Neural crest cell (in vitro differentiated cells): ENCODE measurements around the gene CRTC1. TPM values are rescaled to one million over a fixed set of nuclear protein-coding genes. Genes with fewer than 3 reads are reported as not detected.

Source experiments
- DNase-seq: peaks from one replicate; pipeline ENCODE4 v3.0.0; 2021; ENCODE audit warnings: low read depth, mixed read lengths, low spot score
- H3K27ac Mint-ChIP-seq: one replicate; pipeline ENCODE4 v1.8.0; 2021; ENCODE audit warnings: mild to moderate bottlenecking, mixed read lengths; ENCODE audit not compliant: unreplicated experiment
- H3K27me3 Mint-ChIP-seq: 2 replicates; pipeline ENCODE4 v1.8.0; 2021; ENCODE audit warnings: low read depth, mild to moderate bottlenecking, mixed read lengths
- H3K36me3 Mint-ChIP-seq: 2 replicates; pipeline ENCODE4 v1.8.0; 2021; ENCODE audit warnings: low read depth, mild to moderate bottlenecking, mixed read lengths
- H3K4me1 Mint-ChIP-seq: 2 replicates; pipeline ENCODE4 v1.8.0; 2021; ENCODE audit warnings: mixed read lengths
- H3K4me3 Mint-ChIP-seq: one replicate; pipeline ENCODE4 v1.8.0; 2021; ENCODE audit warnings: mild to moderate bottlenecking, mixed read lengths
- H3K9me3 Mint-ChIP-seq: 2 replicates; pipeline ENCODE4 v1.8.0; 2021; ENCODE audit warnings: mixed read lengths
- total RNA-seq: library from RNA; stranded (reverse); gene quantifications from 2 replicates; pipeline ENCODE4 v1.2.1, GENCODE V29; 2021
- TF ChIP-seq, protein P1 (sequence below): fragments of 200-600 bp; sonication (generic); conservative IDR thresholded peaks from 2 replicates; pipeline ENCODE4 v1.5.0; 2021; ENCODE audit warnings: antibody characterized with exemption, mild to moderate bottlenecking

Gene CRTC1
- total RNA-seq, 1 donor from 2014 or later, result 24.1 TPM

DNA sequence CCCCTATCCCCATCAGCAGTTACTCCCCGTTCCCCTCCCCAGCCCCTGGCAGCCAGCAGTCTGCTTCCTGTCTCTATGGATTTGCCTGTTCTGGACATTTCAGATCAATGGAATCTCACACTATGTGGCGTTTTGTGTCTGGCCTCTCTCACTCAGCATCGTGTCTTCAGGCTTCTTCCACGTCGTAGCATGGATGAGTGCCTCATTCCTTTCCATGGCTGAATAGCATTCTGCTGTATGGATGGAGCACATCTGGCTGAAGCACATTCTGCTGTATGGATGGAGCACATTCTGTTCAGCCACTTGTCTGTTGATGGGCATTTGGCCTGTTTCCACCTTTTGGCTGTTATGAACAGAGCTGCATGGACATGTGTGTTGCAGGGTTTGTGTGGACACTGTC, 29.5 kb downstream of the CRTC1 start:
- H3K27ac Mint-ChIP-seq, result peak overlapping the region; percentile 96
- no peaks in the 10 kb centered on the region for H3K27me3 Mint-ChIP-seq
- H3K4me1 Mint-ChIP-seq, result peaks cover 16% of the 10 kb centered on the region
- no peaks in the 10 kb centered on the region for H3K9me3 Mint-ChIP-seq
- H3K4me3 Mint-ChIP-seq, result no peak overlapping the region
- DNase-seq, result no peak
- TF ChIP-seq, protein P1, sequence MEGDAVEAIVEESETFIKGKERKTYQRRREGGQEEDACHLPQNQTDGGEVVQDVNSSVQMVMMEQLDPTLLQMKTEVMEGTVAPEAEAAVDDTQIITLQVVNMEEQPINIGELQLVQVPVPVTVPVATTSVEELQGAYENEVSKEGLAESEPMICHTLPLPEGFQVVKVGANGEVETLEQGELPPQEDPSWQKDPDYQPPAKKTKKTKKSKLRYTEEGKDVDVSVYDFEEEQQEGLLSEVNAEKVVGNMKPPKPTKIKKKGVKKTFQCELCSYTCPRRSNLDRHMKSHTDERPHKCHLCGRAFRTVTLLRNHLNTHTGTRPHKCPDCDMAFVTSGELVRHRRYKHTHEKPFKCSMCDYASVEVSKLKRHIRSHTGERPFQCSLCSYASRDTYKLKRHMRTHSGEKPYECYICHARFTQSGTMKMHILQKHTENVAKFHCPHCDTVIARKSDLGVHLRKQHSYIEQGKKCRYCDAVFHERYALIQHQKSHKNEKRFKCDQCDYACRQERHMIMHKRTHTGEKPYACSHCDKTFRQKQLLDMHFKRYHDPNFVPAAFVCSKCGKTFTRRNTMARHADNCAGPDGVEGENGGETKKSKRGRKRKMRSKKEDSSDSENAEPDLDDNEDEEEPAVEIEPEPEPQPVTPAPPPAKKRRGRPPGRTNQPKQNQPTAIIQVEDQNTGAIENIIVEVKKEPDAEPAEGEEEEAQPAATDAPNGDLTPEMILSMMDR, result no peak
- H3K36me3 Mint-ChIP-seq, result peaks cover 3% of the 10 kb centered on the region

- TF ChIP-seq, protein P1, result no peak
- H3K27ac Mint-ChIP-seq, result no peak overlapping the region
- H3K9me3 Mint-ChIP-seq, result no peaks in the 10 kb centered on the region
- peaks cover 3% of the 10 kb centered on the region for H3K36me3 Mint-ChIP-seq
- no peaks in the 10 kb centered on the region for H3K27me3 Mint-ChIP-seq
- no peak overlapping the region for H3K4me3 Mint-ChIP-seq
- no peak for DNase-seq
- peaks cover 21% of the 10 kb centered on the region for H3K4me1 Mint-ChIP-seq
Observed at GRCh38 chr19:18713550-18714117, 30.2 kb downstream of the CRTC1 start.

DNA sequence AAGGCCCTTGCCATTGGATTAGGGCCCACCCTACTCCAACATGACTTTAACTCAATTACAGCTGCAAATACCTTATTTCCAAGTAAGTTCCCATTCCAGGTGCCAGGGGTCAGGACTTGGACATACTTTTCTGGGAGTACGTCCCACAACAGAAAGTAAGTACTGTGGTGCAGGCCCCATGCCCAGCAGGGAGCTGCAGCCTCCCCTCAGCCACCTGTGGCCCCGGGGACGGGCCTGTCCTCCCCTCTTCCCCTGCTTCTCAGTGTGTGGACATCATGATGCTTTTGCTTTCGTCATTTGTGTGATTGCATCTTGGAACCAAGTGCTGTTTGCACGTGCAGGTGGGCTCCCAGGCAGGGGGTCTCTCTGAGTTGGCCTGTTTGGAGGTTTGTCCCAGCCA, 31.9 kb downstream of the CRTC1 start:
- peaks cover 24% of the 10 kb centered on the region for H3K4me1 Mint-ChIP-seq
- peaks cover 3% of the 10 kb centered on the region for H3K36me3 Mint-ChIP-seq
- H3K4me3 Mint-ChIP-seq, result no peak overlapping the region
- TF ChIP-seq, protein P1, result no peak
- DNase-seq, result no peak
- H3K9me3 Mint-ChIP-seq, result no peaks in the 10 kb centered on the region
- H3K27me3 Mint-ChIP-seq, result no peaks in the 10 kb centered on the region
- no peak overlapping the region for H3K27ac Mint-ChIP-seq

DNA sequence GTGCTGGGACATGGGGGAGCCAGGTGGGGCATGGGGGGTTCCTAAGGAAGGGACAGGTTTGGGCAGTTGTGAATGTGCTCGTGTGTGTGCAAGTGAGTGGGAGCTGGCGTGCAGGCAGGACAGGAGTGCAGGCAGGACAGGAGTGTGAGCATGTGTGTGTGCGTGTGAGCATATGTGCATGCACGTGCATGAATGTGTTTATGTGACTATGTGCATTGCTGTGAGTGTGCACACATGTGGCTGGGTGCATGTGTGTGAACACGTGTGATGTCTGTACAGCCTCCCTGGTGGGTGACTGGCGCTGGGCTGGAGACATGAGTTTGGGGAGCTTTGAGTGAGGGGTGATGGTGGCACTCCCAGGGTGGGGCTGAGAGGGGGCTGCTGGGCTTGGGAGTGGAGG, 33.4 kb downstream of the CRTC1 start:
- Mint-ChIP-seq H3K4me1 (peaks cover 24% of the 10 kb centered on the region), H3K27me3 (no peaks in the 10 kb centered on the region), H3K9me3 (no peaks in the 10 kb centered on the region), H3K27ac (no peak overlapping the region), H3K36me3 (peaks cover 3% of the 10 kb centered on the region), H3K4me3 (no peak overlapping the region)
- TF ChIP-seq, protein P1, result no peak
- DNase-seq, result no peak

GRCh38 chr19:18717601-18718000, 34.1 kb downstream of the CRTC1 start:
- Mint-ChIP-seq H3K4me1 (peaks cover 24% of the 10 kb centered on the region), H3K4me3 (no peak overlapping the region), H3K27me3 (no peaks in the 10 kb centered on the region), H3K36me3 (peaks cover 6% of the 10 kb centered on the region), H3K27ac (peak overlapping the region; percentile 57), H3K9me3 (no peaks in the 10 kb centered on the region)
- DNase-seq, result no peak
- TF ChIP-seq, protein P1, result no peak
